HG02623 (cell line): Measurements from ENCODE around the gene COPS7A.
"Not testable (repeated sequence)": the region's sequence is repeated elsewhere in the genome, so short reads cannot be mapped to it uniquely, and the experiment has no call there.

Source experiments
- ATAC-seq: cut with Tn5 transposase; IDR thresholded peaks from one replicate; pipeline ENCODE4 v1.9.1; 2021; ENCODE audit warnings: moderate library complexity; ENCODE audit not compliant: unreplicated experiment

The COPS7A gene

GRCh38 chr12:6701078-6701768, 22.6 kb upstream of the COPS7A start:
- ATAC-seq = no peak

- no peak for ATAC-seq
These were observed 20.2 kb upstream of the COPS7A start for GRCh38 chr12:6703631-6704030.

- ATAC-seq = not testable (repeated sequence)
These were observed 15.5 kb upstream of the COPS7A start for GRCh38 chr12:6708351-6708750.

DNA sequence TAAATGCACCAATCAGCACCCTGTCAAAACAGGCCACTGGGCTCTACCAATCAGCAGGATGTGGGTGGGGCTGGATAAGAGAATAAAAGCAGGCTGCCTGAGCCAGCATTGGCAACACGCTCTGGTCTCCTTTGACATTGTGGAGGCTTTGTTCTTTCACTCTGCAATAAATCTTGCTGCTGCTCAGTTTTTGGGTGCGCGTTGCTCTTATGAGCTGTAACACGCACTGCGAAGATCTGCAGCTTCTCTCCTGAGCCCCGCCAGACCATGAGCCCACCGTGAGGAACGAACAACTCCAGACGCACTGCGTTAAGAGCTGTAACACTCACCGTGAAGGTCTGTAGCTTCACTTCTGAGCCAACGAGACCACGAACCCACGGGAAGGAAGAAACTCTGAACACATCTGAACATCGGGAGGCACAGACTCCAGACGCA, 14.9 kb upstream of the COPS7A start:
- no peak for ATAC-seq

DNA sequence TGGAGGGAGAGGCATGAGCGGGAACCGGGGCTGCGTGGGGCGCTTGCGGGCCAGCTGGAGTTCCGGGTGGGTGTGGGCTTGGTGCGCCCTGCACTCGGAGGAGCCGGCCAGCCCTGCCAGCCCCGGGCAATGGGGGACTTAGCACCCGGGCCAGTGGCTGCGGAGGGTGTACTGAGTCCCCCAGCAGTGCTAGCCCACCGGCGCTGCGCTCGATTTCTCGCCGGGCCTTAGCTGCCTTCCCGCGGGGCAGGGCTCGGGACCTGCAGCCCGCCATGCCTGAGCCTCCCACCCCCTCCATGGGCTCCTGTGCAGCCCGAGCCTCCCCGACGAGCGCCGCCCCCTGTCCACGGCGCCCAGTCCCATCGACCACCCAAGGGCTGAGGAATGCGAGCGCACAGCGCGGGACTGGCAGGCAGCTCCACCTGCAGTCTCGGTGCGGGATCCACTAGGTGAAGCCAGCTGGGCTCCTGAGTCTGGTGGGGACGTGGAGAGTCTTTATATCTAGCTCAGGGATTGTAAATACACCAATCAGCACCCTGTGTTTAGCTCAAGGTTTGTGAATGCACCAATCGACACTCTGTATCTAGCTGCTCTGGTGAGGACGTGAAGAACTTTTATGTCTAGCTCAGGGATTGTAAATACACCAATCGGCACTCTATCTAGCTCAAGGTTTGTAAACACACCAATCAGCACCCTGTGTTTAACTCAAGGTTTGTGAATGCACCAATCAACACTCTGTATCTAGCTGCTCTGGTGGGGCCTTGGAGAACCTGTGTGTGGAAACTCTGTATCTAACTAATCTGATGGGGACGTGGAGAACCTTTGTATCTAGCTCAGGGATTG, 7.6 kb upstream of the COPS7A start:
- ATAC-seq = not testable (repeated sequence)

DNA sequence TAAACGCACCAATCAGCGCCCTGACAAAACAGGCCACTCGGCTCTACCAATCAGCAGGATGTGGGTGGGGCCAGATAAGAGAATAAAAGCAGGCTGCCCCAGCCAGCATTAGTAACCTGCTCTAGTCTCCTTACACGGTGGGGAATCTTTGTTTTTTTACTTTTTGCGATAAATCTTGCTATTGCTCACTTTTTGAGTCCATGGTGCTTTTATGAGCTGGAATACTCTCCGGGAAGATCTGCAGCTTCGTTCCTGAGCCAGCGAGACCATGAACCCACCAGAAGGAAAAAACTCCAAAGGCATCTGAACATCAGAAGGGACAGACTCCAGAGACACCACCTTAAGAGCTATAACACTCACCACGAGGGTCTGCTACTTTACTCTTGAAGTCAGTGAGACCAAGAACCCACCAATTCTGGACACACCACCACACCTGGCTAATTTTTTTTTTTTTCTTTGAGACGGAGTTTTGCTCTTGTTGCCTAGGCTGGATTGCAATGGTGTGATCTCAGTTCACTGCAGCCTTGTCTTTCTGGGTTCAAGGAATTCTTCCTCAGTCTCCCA, 6.9 kb upstream of the COPS7A start:
- ATAC-seq = no peak

DNA sequence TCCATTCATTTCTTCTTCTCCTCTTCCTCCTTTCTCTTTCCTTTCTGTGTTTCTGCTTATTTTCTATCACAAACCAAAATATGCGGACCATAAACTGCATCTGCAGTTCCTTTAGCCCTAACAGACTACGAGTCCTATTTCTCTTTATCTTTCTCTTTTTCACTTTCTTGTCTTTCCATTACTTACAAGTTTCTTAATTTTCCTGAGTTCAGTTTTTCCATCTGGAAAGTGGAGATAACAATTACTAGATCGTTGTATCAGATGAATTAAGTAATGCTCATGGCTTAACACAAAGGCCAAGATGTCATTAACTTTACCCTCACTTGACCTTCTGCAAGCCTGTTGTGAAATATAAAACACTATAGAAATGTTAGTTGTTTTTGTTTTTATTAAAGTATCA, 983 bp upstream of the COPS7A start:
- no peak for ATAC-seq

- ATAC-seq = no peak
These were observed 557 bp downstream of the COPS7A start for GRCh38 chr12:6724409-6724797.

DNA sequence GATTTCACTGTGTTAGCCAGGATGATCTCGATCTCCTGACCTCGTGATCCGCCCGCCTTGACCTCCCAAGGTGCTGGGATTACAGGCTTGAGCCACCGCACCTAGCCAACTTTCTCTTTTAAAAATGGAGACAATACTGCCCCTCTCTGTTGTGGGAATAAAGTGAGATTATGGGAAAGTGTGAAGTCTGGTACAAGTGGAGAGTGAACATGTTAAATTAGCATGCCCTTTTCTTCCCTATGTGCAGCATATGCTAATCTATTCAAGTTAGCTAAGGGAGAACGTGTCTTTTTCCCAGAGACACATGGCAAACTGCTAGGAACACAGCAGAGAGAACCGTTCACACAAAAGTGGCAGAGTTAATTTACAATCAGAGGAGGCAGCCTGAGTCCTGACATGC, 1.5 kb downstream of the COPS7A start:
- ATAC-seq = no peak

DNA sequence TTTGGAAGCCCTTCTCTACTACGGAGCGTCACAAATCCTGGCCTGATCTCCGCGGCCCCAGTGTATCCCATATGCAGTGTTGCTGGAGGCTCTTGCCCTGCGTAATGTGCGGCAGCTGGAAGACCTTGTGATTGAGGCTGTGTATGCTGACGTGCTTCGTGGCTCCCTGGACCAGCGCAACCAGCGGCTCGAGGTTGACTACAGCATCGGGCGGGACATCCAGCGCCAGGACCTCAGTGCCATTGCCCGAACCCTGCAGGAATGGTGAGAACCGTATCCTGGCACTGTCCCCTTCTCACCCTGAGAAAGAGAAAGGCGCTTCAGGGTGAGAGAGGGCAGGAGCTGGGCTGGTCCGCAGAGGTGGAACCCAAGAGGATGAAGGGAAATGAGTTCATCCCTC, 5.3 kb downstream of the COPS7A start:
- ATAC-seq = no peak

DNA sequence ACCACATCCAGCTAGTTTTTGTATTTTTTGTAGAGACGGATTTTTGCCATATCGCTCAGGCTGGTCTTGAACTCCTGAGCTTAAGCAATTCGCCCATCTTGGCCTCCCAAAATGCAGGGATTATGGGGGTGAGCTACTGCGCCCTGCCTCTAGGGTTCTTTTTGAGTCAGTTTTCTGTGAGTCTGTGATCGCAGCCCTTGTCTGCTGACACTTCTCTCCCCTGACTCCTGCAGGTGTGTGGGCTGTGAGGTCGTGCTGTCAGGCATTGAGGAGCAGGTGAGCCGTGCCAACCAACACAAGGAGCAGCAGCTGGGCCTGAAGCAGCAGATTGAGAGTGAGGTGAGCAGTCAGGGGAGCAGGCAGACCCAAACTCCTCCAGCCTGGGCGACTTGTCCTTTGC, 6.3 kb downstream of the COPS7A start:
- ATAC-seq = no peak

DNA sequence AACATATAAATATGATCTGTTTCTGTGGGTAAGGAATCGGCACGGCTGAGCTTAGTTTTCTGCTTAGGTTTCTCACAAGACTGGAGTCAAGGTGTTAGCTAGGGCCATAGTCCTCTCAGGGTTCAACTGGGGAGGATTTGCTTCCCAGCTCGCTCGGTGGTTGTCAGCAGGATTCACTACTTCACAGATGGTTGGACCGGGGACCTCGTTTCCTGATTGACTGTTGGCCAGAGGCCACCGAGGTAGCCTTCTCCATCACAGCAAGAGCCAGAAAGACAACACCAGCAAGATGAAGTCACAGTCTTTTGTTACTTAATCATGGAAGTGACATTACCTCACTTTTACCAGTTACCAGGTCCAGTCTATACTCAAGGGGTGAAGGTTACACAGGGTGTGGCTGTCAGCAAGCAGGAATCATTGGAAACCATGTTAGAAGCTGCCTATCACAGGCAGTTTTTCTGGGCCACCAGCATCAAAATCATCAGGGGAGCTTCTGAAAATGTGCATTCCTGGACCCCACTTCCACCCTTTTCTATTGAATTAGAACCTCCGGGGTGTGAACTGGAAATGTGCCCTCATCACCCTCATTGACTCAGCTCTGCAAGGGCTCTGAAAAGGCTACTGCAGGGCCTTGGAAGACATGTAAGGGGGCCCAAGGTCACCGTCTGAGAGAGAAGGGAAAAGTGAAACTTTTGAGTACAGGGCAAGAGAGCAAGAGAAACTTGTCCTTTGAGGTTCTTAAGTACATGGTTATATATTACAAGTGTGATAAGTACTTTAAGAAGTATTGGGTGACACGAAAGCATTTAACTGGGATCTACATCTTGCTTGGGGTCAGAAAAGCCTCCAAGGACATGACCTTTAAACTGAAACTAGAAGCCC, 10.9 kb downstream of the COPS7A start:
- ATAC-seq = no peak

- no peak for ATAC-seq
These were observed 11.8 kb downstream of the COPS7A start for GRCh38 chr12:6735448-6736191.

- ATAC-seq = no peak
These were observed 12.9 kb downstream of the COPS7A start for GRCh38 chr12:6736754-6737153.

GRCh38 chr12:6742080-6742479, 18.2 kb downstream of the COPS7A start:
- not testable (repeated sequence) for ATAC-seq

DNA sequence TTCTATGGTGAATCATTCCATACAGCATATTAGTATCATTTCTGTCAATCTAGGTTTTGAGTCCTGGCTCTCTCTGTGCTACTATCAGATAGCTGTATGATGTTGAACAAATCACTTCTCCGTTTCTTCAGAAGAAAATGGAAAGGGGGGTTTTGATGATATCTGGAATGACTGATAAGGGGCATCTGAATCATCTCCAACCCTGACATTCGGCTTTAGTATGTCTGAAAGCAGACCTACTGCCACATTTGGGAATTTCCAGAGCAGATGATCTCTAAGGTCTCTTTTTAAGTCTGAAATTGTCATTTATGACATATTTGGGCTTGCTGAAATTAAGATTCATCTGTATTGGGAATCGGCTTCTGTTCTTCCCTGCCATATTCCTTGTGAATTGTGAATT, 19.0 kb downstream of the COPS7A start:
- no peak for ATAC-seq

- not testable (repeated sequence) for ATAC-seq
These were observed 19.5 kb downstream of the COPS7A start for GRCh38 chr12:6743300-6743699.

DNA sequence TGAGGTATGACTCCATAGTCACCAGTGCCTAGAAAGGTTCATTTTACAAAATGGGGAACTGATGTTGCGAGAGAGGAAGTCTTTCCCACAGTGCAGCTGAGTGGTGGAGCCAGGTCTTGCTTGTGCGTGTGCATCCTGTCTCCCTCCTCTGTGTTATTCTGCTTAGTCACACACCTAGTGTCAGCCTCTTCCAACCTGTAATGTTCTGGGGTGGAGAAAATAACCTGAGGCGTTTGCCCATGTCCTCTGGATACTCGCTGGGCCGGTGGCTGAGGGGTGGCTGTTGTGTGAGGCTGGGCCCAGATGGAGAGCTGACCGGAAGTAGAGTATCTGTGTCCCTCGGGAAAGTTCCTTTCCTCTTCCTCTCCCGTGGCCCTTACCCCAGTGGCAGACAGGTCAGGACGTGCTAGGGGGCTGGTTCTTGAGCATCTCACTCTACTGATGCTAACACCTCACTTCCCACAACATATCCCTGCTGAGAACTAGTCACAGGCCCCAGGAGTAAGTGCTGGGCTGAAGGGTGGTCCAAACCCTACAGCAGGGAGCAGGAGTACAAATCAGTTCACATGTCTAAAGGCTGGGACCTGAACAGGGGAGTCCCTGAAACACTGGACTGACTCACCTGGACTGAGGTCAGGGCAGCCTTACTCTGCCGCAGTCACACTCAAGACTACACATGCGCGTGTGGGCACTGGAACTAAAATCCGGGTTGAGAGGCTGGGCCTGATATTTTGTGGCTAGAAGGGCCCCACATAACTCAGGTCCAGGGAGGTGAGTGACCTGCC, 22.1 kb downstream of the COPS7A start:
- no peak for ATAC-seq

DNA sequence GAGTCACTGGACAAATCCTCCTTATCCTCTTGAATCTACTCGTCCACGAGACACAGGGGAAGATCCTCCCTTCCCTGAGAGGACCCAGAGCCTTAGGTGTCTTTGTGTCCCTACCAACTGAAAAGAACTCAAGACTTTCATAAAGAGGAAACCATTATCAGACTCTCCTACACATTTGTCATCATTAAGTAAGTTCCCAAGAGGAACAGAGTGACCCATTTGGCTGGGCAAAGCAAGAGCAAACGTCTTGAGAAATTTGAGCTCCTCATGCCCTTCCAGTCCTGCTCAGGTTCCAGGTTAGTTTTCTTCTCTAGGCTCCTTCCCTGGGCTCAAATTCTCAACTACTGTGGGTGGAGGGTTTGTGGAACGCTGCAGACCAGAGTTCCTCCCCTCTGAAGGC, 23.4 kb downstream of the COPS7A start:
- ATAC-seq = no peak

- no peak for ATAC-seq
These were observed 24.9 kb downstream of the COPS7A start for GRCh38 chr12:6748761-6749160.
